HCT116 (cell line): ENCODE data around the gene OTOGL. TPM values are rescaled to one million over a fixed set of nuclear protein-coding genes. Genes with fewer than 3 reads are reported as not detected.

Source experiments
- ATAC-seq: fragments of 200-7000 bp; cut with Tn5 transposase; 2 replicates; pipeline ENCODE4 v1.9.1; 2020; ENCODE audit warnings: mild to moderate bottlenecking, moderate library complexity
- BruUV-seq: library from RNA; stranded (reverse); fragments of 400-500 nt; replicated peaks from 2 replicates; lab custom pipeline; 2021; lab: Mats Ljungman, UMichigan
- CTCF ChIA-PET: fragments of 300-600 bp; sonication (Branson Sonifier 250); formaldehyde crosslinking; loops from one replicate; lab custom pipeline; 2021; ENCODE audit warnings: antibody characterized with exemption; lab: Charles Lee
- POLR2A ChIA-PET: fragments of 300-600, 350-600 bp; sonication (Branson Sonifier 250); formaldehyde crosslinking; loops from one replicate; lab custom pipeline; 2021; ENCODE audit warnings: antibody characterized with exemption; lab: Charles Lee
- RAD21 ChIA-PET, 2 experiments: fragments of 300-600 bp; sonication (Branson Sonifier 250); formaldehyde crosslinking; loops; one replicate each; lab custom pipeline; 2023; ENCODE audit warnings: low total read pairs in 2 of 2; ENCODE audit not compliant: uncharacterized antibody in 2 of 2, unreplicated experiment in 2 of 2, low non-redundant PET in 1 of 2; lab: Charles Lee
- DNase-seq: peaks from one replicate; pipeline ENCODE4 v3.0.0-alpha.2; 2010; ENCODE audit warnings: low read depth, low spot score
- H2AFZ ChIP-seq: fragments of 200-600 bp; shearing (Covaris generic), sonication (generic); 2 replicates; pipeline ENCODE4 v1.6.1; 2017; ENCODE audit warnings: low read depth, mixed run types, mixed read lengths, antibody characterized with exemption, low read length; ENCODE audit not compliant: poor library complexity, severe bottlenecking
- H3K27ac ChIP-seq: 2 replicates; pipeline ENCODE4 v1.5.1; 2012; ENCODE audit warnings: low read depth, low read length
- H3K27me3 ChIP-seq: fragments of 200-600 bp; sonication (generic); 2 replicates; pipeline ENCODE4 v1.6.1; 2016; ENCODE audit warnings: mixed run types, low read length, mixed read lengths; ENCODE audit not compliant: insufficient read depth
- H3K36me3 ChIP-seq, 2 experiments: fragments of 200-500 bp in 1 of 2; fragments of 200-600 bp in 1 of 2; sonication (Bioruptor generic) in 1 of 2; sonication (generic) in 1 of 2; 2 replicates each; pipeline versions ENCODE4 v1.5.1 to v1.6.1; 2014 to 2016; ENCODE audit warnings: low read length in 2 of 2, inconsistent platforms in 1 of 2, mixed read lengths in 1 of 2, mixed run types in 1 of 2; ENCODE audit not compliant: insufficient read depth in 2 of 2, control insufficient read depth in 1 of 2
- H3K4me1 ChIP-seq, 2 experiments: fragments of 200-600 bp in 1 of 2; sonication (generic) in 1 of 2; 2 replicates each; pipeline versions ENCODE4 v1.5.1 to v1.6.1; 2012 to 2017; ENCODE audit warnings: low read length in 2 of 2, inconsistent platforms in 1 of 2, mild to moderate bottlenecking in 1 of 2, mixed read lengths in 1 of 2, mixed run types in 1 of 2, moderate library complexity in 1 of 2; ENCODE audit not compliant: insufficient read depth in 2 of 2, control insufficient read depth in 1 of 2
- H3K4me2 ChIP-seq: fragments of 200-600 bp; sonication (generic); 2 replicates; pipeline ENCODE4 v1.6.1; 2017; ENCODE audit warnings: mixed run types, low read length, mixed read lengths
- H3K4me3 ChIP-seq, 2 experiments: fragments of 200-600 bp in 1 of 2; sonication (generic) in 1 of 2; replicated peaks in 1 of 2; 2 replicates each; pipeline ENCODE4 v1.5.1; 2011 to 2016; ENCODE audit warnings: low read length in 2 of 2, control low read depth in 1 of 2, low read depth in 1 of 2, mild to moderate bottlenecking in 1 of 2, mixed read lengths in 1 of 2, mixed run types in 1 of 2
- H3K79me2 ChIP-seq: fragments of 200-600 bp; sonication (generic); 2 replicates; pipeline ENCODE4 v1.6.1; 2017; ENCODE audit warnings: mild to moderate bottlenecking, mixed run types, low read length, moderate library complexity, mixed read lengths; ENCODE audit not compliant: insufficient read depth
- H3K9ac ChIP-seq: fragments of 200-600 bp; sonication (generic); 2 replicates; pipeline ENCODE4 v1.6.1; 2016; ENCODE audit warnings: low read length, mixed read lengths
- H3K9me2 ChIP-seq: fragments of 200-600 bp; sonication (generic), shearing (Covaris generic); 2 replicates; pipeline ENCODE4 v1.6.1; 2017; ENCODE audit warnings: mixed run types, mild to moderate bottlenecking, moderate library complexity; ENCODE audit not compliant: insufficient read depth
- H3K9me3 ChIP-seq, 2 experiments: fragments of 200-500 bp in 1 of 2; fragments of 200-600 bp in 1 of 2; sonication (Bioruptor generic) in 1 of 2; sonication (generic) in 1 of 2; 2 replicates each; pipeline ENCODE4 v1.6.1; 2014 to 2017; ENCODE audit warnings: low read length in 2 of 2, mixed read lengths in 2 of 2, inconsistent platforms in 1 of 2, low read depth in 1 of 2, mild to moderate bottlenecking in 1 of 2, mixed run types in 1 of 2, moderate library complexity in 1 of 2; ENCODE audit not compliant: control insufficient read depth in 1 of 2, insufficient read depth in 1 of 2
- H4K20me1 ChIP-seq: fragments of 200-600 bp; sonication (generic), shearing (Covaris generic); 2 replicates; pipeline ENCODE4 v1.6.1; 2017; ENCODE audit warnings: mixed run types, mild to moderate bottlenecking, moderate library complexity; ENCODE audit not compliant: insufficient read depth
- ATF3 ChIP-seq: IDR thresholded peaks from 2 replicates; pipeline ENCODE4 v1.6.1; 2012
- CTCF ChIP-seq, 3 experiments: fragments of 200-600 bp in 1 of 3; sonication (generic) in 1 of 3; IDR thresholded peaks in 2 of 3; conservative IDR thresholded peaks in 1 of 3; 2 replicates each; pipeline ENCODE4 v1.5.1; 2012 to 2017; ENCODE audit warnings: low read depth in 2 of 3, low read length in 2 of 3, antibody characterized with exemption in 1 of 3, borderline replicate concordance in 1 of 3, control low read depth in 1 of 3, mild to moderate bottlenecking in 1 of 3, mixed read lengths in 1 of 3, mixed run types in 1 of 3, moderate library complexity in 1 of 3; ENCODE audit not compliant: insufficient read depth in 1 of 3
- REST ChIP-seq: IDR thresholded peaks from 2 replicates; pipeline ENCODE4 v1.6.1; 2012; ENCODE audit warnings: low read depth
- TCF7L2 ChIP-seq: IDR thresholded peaks from 2 replicates; pipeline ENCODE4 v1.7.0; 2011; ENCODE audit warnings: borderline replicate concordance, inconsistent platforms; ENCODE audit not compliant: insufficient read depth, insufficient read length; ENCODE audit errors: extremely low read depth
- YY1 ChIP-seq: IDR thresholded peaks from 2 replicates; pipeline ENCODE4 v1.6.1; 2011; ENCODE audit warnings: low read length, low read depth, moderate library complexity, mild to moderate bottlenecking; ENCODE audit not compliant: insufficient replicate concordance; ENCODE audit errors: extremely low read depth
- ZBTB33 ChIP-seq: IDR thresholded peaks from 2 replicates; pipeline ENCODE4 v1.6.1; 2011; ENCODE audit warnings: mild to moderate bottlenecking, low read length, moderate library complexity; ENCODE audit not compliant: insufficient replicate concordance; ENCODE audit errors: extremely low read depth
- ZNF274 ChIP-seq: fragments of 200-500 bp; sonication (Bioruptor generic); IDR thresholded peaks from 2 replicates; pipeline ENCODE4 v1.6.1; 2014; ENCODE audit warnings: mild to moderate bottlenecking, low read depth, low read length, inconsistent platforms
- intact Hi-C: fragments of 100-400 bp; cut with micrococcal nuclease; formaldehyde crosslinking; loops from 2 replicates; pipeline ENCODE4 v1.10.0; 2022
- total RNA-seq: library from RNA; stranded (reverse); gene quantifications from one replicate; pipeline ENCODE4 v1.2.1, GENCODE V29; 2021; ENCODE audit not compliant: unreplicated experiment

Gene OTOGL
- total RNA-seq, 1 experiment from 2014 or later = not detected

GRCh38 chr12:80293347-80293746 is 194.0 kb downstream of the OTOGL start (continued):
- no peak for TF ChIP-seq REST

- H3K36me3 ChIP-seq = no peaks in the 10 kb centered on the region
- no peaks in the 10 kb centered on the region for H3K27me3 ChIP-seq
- ChIA-PET POLR2A (no interaction called here), CTCF (no interaction called here), RAD21 (no interaction called here)
- no peak for ATAC-seq
- no peaks in the 10 kb centered on the region for H3K9me3 ChIP-seq
- H3K9ac ChIP-seq = no peak overlapping the region
- no peak overlapping the region for H2AFZ ChIP-seq
- no peak for DNase-seq
- no peaks in the 10 kb centered on the region for H3K9me2 ChIP-seq
- TF ChIP-seq YY1 = no peak
- TF ChIP-seq TCF7L2 = no peak
- no peak for TF ChIP-seq ZBTB33
- TF ChIP-seq ATF3 = no peak
- TF ChIP-seq CTCF (IDR thresholded peaks at IDR 0.05 in 2 of 3, conservative IDR thresholded peaks at IDR 0.05 in 1 of 3; ENCODE audit: borderline replicate concordance in 1 of 3, insufficient read depth in 1 of 3, low read depth in 2 of 3, low read length in 2 of 3) = no peak
- no peak for TF ChIP-seq ZNF274
- no TSS peak for BruUV-seq
- no peaks in the 10 kb centered on the region for H4K20me1 ChIP-seq
- no peaks in the 10 kb centered on the region for H3K4me1 ChIP-seq
- no peaks in the 10 kb centered on the region for H3K79me2 ChIP-seq
- H3K4me2 ChIP-seq = no peak overlapping the region
- no peak overlapping the region for H3K27ac ChIP-seq
- intact Hi-C loops = no loop called here
- no peak overlapping the region for H3K4me3 ChIP-seq
Observed at GRCh38 chr12:80293759-80294158, 194.4 kb downstream of the OTOGL start.
